GM12878 (cell line): ENCODE results near the gene HSD17B2. TPM values are rescaled to one million over a fixed set of nuclear protein-coding genes. Genes with fewer than 3 reads are reported as not detected.

Experiments used
- ATAC-seq: fragments of 200-7000 bp; cut with Tn5 transposase; 3 replicates; pipeline ENCODE4 v1.9.1; 2020; ENCODE audit warnings: mild to moderate bottlenecking, moderate library complexity
- BruUV-seq: library from RNA; stranded (reverse); fragments of 400-500 nt; replicated peaks from 2 replicates; lab custom pipeline; 2021; lab: Mats Ljungman, UMichigan
- CTCF ChIA-PET: fragments of 300-600 bp; sonication (Branson Sonifier 250); formaldehyde crosslinking; extraction: SDS; loops from one replicate; lab custom pipeline; 2021; ENCODE audit warnings: inconsistent platforms; lab: Yijun Ruan, JAX
- POLR2A ChIA-PET: fragments of 350-600 bp; formaldehyde crosslinking; extraction: SDS; loops from one replicate; lab custom pipeline; 2021; ENCODE audit warnings: inconsistent platforms; lab: Charles Lee
- RAD21 ChIA-PET: fragments of 300-600 bp; sonication (Branson Sonifier 250); formaldehyde crosslinking; loops from one replicate; lab custom pipeline; 2023; ENCODE audit warnings: antibody characterized with exemption; ENCODE audit not compliant: unreplicated experiment; lab: Charles Lee
- SMC1A ChIA-PET: fragments of 300-600 bp; sonication (Branson Sonifier 250); formaldehyde crosslinking; loops from one replicate; lab custom pipeline; 2023; ENCODE audit not compliant: unreplicated experiment, uncharacterized antibody; lab: Charles Lee
- DNase-seq: peaks from one replicate; pipeline ENCODE4 v3.0.0-alpha.2; 2011; ENCODE audit warnings: low read depth, low spot score
- FAIRE-seq: peaks from 3 replicates; lab custom pipeline; 2011; peaks lifted over from hg19 to GRCh38; lab: Jason Lieb, UNC
- H2AFZ ChIP-seq: 2 replicates; pipeline ENCODE4 v1.6.0; 2011; ENCODE audit warnings: low read depth, low read length, control low read depth; ENCODE audit not compliant: control insufficient read depth
- H3K27ac ChIP-seq: 2 replicates; pipeline ENCODE4 v1.5.1; 2011; ENCODE audit warnings: control low read depth; ENCODE audit not compliant: control insufficient read depth, insufficient read depth
- H3K27me3 ChIP-seq, 2 experiments: replicated peaks in 1 of 2; 2 replicates each; pipeline versions ENCODE4 v1.6.0 to v1.6.1; 2011; ENCODE audit warnings: low read length in 1 of 2; ENCODE audit not compliant: control insufficient read depth in 2 of 2, insufficient read depth in 2 of 2
- H3K36me3 ChIP-seq, 2 experiments: 2 replicates each; pipeline ENCODE4 v1.5.1; 2011; ENCODE audit warnings: low read length in 1 of 2; ENCODE audit not compliant: control insufficient read depth in 2 of 2, insufficient read depth in 2 of 2
- H3K4me1 ChIP-seq: 2 replicates; pipeline ENCODE4 v1.6.1; 2011; ENCODE audit warnings: mild to moderate bottlenecking, low read length, moderate library complexity, mixed read lengths; ENCODE audit not compliant: control insufficient read depth, insufficient read depth
- H3K4me2 ChIP-seq: 2 replicates; pipeline ENCODE4 v1.6.0; 2011; ENCODE audit warnings: control low read depth; ENCODE audit not compliant: control insufficient read depth, insufficient read depth
- H3K4me3 ChIP-seq: fragments of 200-600 bp; sonication (generic); 2 replicates; pipeline ENCODE4 v1.5.1; 2016
- H3K79me2 ChIP-seq: 2 replicates; pipeline ENCODE4 v1.6.0; 2011; ENCODE audit warnings: low read length; ENCODE audit not compliant: control insufficient read depth, insufficient read depth
- H3K9ac ChIP-seq: 2 replicates; pipeline ENCODE4 v1.8.0; 2011; ENCODE audit warnings: low read length, control low read depth, mixed read lengths; ENCODE audit not compliant: control insufficient read depth, insufficient read depth
- H3K9me3 ChIP-seq: replicated peaks from 3 replicates; pipeline ENCODE4 v1.5.1; 2011; ENCODE audit warnings: mild to moderate bottlenecking, low read length; ENCODE audit not compliant: control insufficient read depth, insufficient read depth
- H4K20me1 ChIP-seq: 2 replicates; pipeline ENCODE4 v1.6.0; 2011; ENCODE audit not compliant: control insufficient read depth, insufficient read depth
- CEBPB ChIP-seq, 2 experiments: fragments of 150-350 bp in 1 of 2; IDR thresholded peaks; 2 replicates each; pipeline ENCODE4 v1.6.1; 2012 to 2014; ENCODE audit warnings: low read depth in 2 of 2, low read length in 2 of 2, borderline replicate concordance in 1 of 2, inconsistent platforms in 1 of 2
- CUX1 ChIP-seq: IDR thresholded peaks from 2 replicates; pipeline ENCODE4 v1.6.1; 2012; ENCODE audit warnings: improper control_type of control experiment, low read depth, low read length; ENCODE audit not compliant: insufficient replicate concordance
- IRF5 ChIP-seq: fragments of 450-650 bp; IDR thresholded peaks from 2 replicates; pipeline ENCODE4 v1.6.1; 2017; ENCODE audit warnings: borderline replicate concordance
- MYB ChIP-seq: fragments of 150-350 bp; IDR thresholded peaks from 2 replicates; pipeline ENCODE4 v1.6.1; 2014; ENCODE audit warnings: mild to moderate bottlenecking, low read depth, low read length, borderline replicate concordance
- NFIC ChIP-seq: IDR thresholded peaks from 2 replicates; pipeline ENCODE4 v1.6.1; 2012; ENCODE audit warnings: low read depth, mild to moderate bottlenecking, inconsistent platforms, low read length, moderate library complexity
- PBX3 ChIP-seq: IDR thresholded peaks from 2 replicates; pipeline ENCODE4 v1.6.1; 2011; ENCODE audit warnings: mild to moderate bottlenecking, low read depth, low read length, moderate library complexity; ENCODE audit not compliant: insufficient replicate concordance
- PML ChIP-seq: IDR thresholded peaks from 2 replicates; pipeline ENCODE4 v1.6.1; 2012; ENCODE audit warnings: low read length, inconsistent platforms
- RAD51 ChIP-seq: fragments of 450-650 bp; IDR thresholded peaks from 2 replicates; pipeline ENCODE4 v1.6.1; 2016; ENCODE audit warnings: moderate library complexity, mild to moderate bottlenecking, inconsistent platforms
- REST ChIP-seq: IDR thresholded peaks from 2 replicates; pipeline ENCODE4 v1.6.1; 2012; ENCODE audit warnings: mild to moderate bottlenecking, low read depth, low read length
- STAT1 ChIP-seq: fragments of 450-650 bp; conservative IDR thresholded peaks from 2 replicates; pipeline ENCODE4 v1.6.1; 2014; ENCODE audit warnings: antibody characterized with exemption, mild to moderate bottlenecking
- STAT3 ChIP-seq: IDR thresholded peaks from 2 replicates; pipeline ENCODE4 v1.6.1; 2011; ENCODE audit warnings: low read depth, low read length, improper control_type of control experiment
- TBL1XR1 ChIP-seq: IDR thresholded peaks from 2 replicates; pipeline ENCODE4 v1.6.1; 2012; ENCODE audit warnings: low read depth, low read length, improper control_type of control experiment
- WRNIP1 ChIP-seq: IDR thresholded peaks from 2 replicates; pipeline ENCODE4 v1.6.1; 2011; ENCODE audit warnings: low read depth, low read length, improper control_type of control experiment, borderline replicate concordance
- ZBED1 ChIP-seq: IDR thresholded peaks from 2 replicates; pipeline ENCODE4 v1.6.1; 2016; ENCODE audit warnings: borderline replicate concordance
- WGBS: methylation state at CpG from one replicate; pipeline ENCODE4 v1.1.6; 2016; ENCODE audit warnings: low lambda C conversion rate; ENCODE audit not compliant: insufficient replicate concordance, insufficient coverage; ENCODE audit errors: missing lambda C conversion rate; 5-methylcytosine and 5-hydroxymethylcytosine counted together
- in situ Hi-C: fragments of 300-500 bp; cut with MboI; formaldehyde crosslinking; loops from 9 replicates; pipeline ENCODE4 v1.14.3; 2018; ENCODE audit warnings: mixed read lengths
- intact Hi-C: fragments of 100-400 bp; cut with micrococcal nuclease; formaldehyde crosslinking; loops from one replicate; pipeline ENCODE4 v1.14.2; 2022; ENCODE audit not compliant: unreplicated experiment
- polyA plus RNA-seq, 11 experiments: library from polyadenylated mRNA; depleted of rRNA in 4 of 11; unstranded in 6 of 11; stranded (reverse) in 5 of 11; fragments of >200 nt; fragmentation: Nextera tagmentation in 4 of 11; fragmentation: Illumina TruSeq in 1 of 11; extraction: Ambion mirVana in 4 of 11; extraction: Trizol in 1 of 11; gene quantifications; 1 replicate in 1 of 11; 2 replicates in 10 of 11; pipeline versions ENCODE4 v1.2.1 to v1.2.3, GENCODE V29; 2011 to 2016; ENCODE audit warnings: inconsistent platforms in 2 of 11, missing spikeins in 2 of 11, low read depth in 1 of 11
- total RNA-seq, 4 experiments: library from RNA; depleted of rRNA in 3 of 4; stranded (reverse); fragments of >200 nt in 3 of 4; fragmentation: Illumina TruSeq in 1 of 4; extraction: Trizol in 1 of 4; gene quantifications; 2 replicates each; pipeline versions ENCODE4 v1.2.1 to v1.2.3, GENCODE V29; 2013 to 2021

The HSD17B2 gene
- total and polyA plus RNA-seq, 10 of the 15 experiments (the other 5 are each of a cell fraction or from before 2014, with no cell fraction given): not detected

- Histone ChIP-seq H3K9ac (no peak overlapping the region), H4K20me1 (no peaks in the 10 kb centered on the region), H3K36me3 (no peaks in the 10 kb centered on the region), H3K4me2 (no peak overlapping the region), H3K9me3 (no peaks in the 10 kb centered on the region; the same call in 2 of the 3 replicates), H3K4me3 (no peak overlapping the region), H2AFZ (no peak overlapping the region), H3K79me2 (no peaks in the 10 kb centered on the region), H3K4me1 (no peaks in the 10 kb centered on the region), H3K27ac (no peak overlapping the region), H3K27me3 (no peaks in the 10 kb centered on the region)
- DNase-seq: no peak
- ChIA-PET CTCF (interaction anchor here (0.6 kb wide), 1 partner anchor 645 kb away, joined by 3 read pairs; no protein-coding TSS in a partner anchor), SMC1A (no interaction called here), RAD21 (no interaction called here), POLR2A (no interaction called here)
- ATAC-seq: no peak
- whole genome bisulfite sequencing: 39% methylated on average over 6 of the region's 6 CpGs
- peak; percentile 72 for FAIRE-seq
- BruUV-seq: no TSS peak
- in situ Hi-C loops (no loop called here), intact Hi-C loops (no loop called here)
- TF ChIP-seq CEBPB (IDR thresholded peaks at IDR 0.05; ENCODE audit: borderline replicate concordance in 1 of 2, low read depth in 2 of 2, low read length in 2 of 2): no peak
- TF ChIP-seq NFIC: no peak
- TF ChIP-seq TBL1XR1: no peak
- no peak for TF ChIP-seq REST
- no peak for TF ChIP-seq PBX3
- TF ChIP-seq CUX1: no peak
- TF ChIP-seq WRNIP1: no peak
- TF ChIP-seq RAD51: no peak
- no peak for TF ChIP-seq STAT1
- no peak for TF ChIP-seq MYB
- TF ChIP-seq STAT3: no peak
- TF ChIP-seq PML: no peak
- no peak for TF ChIP-seq IRF5
- no peak for TF ChIP-seq ZBED1
These were observed 98.7 kb downstream of the HSD17B2 start for GRCh38 chr16:82133798-82134197.
